ENCODE results near the gene PLEKHG3.

- TF ChIP-seq ZNF530 (CRISPR knock-in tag; IDR thresholded peaks at IDR 0.05; ENCODE audit: low read depth) (no peak), ZNF446 (CRISPR knock-in tag; IDR thresholded peaks at IDR 0.05) (no peak), TCF12 (IDR thresholded peaks at IDR 0.05) (no peak), TCF12 (CRISPR knock-in tag; IDR thresholded peaks at IDR 0.05) (no peak), TCF7L2 (IDR thresholded peaks at IDR 0.05; ENCODE audit: low read depth, low read length) (no peak), CTCF (CRISPR knock-in tag; IDR thresholded peaks at IDR 0.05) (no peak), HMG20A (CRISPR knock-in tag; IDR thresholded peaks at IDR 0.05; ENCODE audit: borderline replicate concordance) (no peak), KLF6 (CRISPR knock-in tag; IDR thresholded peaks at IDR 0.05) (no peak), NR2F2 (IDR thresholded peaks at IDR 0.05; ENCODE audit: borderline replicate concordance, low read depth) (no peak), ATF2 (CRISPR knock-in tag; IDR thresholded peaks at IDR 0.05) (no peak), SRF (IDR thresholded peaks at IDR 0.05; ENCODE audit: low read depth, low read length) (no peak), HBP1 (CRISPR knock-in tag; IDR thresholded peaks at IDR 0.05; ENCODE audit: low read depth) (no peak), CEBPG (CRISPR knock-in tag; IDR thresholded peaks at IDR 0.05) (no peak)
Measured at GRCh38 chr14:64778104-64778754, 74.0 kb downstream of the PLEKHG3 start.
